ENCODE data around the gene POFUT1.

POFUT1 gene

DNA sequence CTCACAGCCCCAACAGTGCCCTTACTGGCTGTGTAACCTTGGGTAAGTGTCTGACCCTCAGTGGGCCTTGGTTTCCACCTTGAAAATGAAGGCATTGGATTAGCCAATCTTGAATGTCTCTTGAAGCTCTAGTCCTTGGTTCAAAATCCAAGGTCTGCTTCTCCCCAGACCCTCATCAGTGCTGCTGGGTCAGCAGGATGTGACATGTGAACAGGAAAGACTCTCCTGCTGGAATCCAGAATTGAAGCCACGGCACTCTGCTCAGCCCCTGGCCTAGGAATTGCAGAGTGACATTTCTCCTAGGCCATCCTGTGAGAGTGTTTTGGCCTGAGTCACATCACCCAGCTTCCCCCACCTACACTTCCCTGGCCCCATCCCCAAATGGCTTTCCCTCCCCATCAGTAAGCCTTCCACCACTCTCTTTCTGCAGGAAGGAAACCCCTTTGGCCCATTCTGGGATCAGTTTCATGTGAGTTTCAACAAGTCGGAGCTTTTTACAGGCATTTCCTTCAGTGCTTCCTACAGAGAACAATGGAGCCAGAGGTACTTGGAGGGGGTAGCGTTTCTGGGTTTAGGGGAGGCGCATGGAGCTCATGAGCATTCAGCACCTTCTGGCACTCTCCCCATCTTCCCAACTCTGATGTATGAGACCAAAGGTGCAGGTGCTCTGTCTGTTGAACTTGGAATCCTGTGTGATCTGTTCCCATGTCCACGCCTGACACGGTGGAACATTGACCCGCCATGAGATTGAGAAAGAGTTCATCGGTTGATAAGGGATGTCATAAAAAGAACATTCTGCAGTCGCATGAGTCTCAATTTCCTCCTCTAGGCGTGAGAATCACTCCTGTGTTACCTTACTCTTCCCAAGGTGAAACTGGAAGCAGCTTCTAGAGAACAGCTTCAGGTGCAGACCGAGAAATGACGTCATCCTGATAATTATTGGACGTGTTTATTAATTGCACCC lies 8.8 kb downstream of the POFUT1 start:
- H3K9me3 ChIP-seq: no peaks in the 10 kb centered on the region
- no peaks in the 10 kb centered on the region for H4K20me1 ChIP-seq
- H3K4me1 ChIP-seq: no peaks in the 10 kb centered on the region
- H3K4me2 ChIP-seq: no peak overlapping the region
- H3K27ac ChIP-seq: no peak overlapping the region
- no peak overlapping the region for H3K4me3 ChIP-seq
- no peaks in the 10 kb centered on the region for H3K27me3 ChIP-seq
- H3K36me3 ChIP-seq: peaks cover 97% of the 10 kb centered on the region
- TF ChIP-seq Cebpa-rat (IDR thresholded peaks at IDR 0.05): no peak
- no peak overlapping the region for H3K9ac ChIP-seq

DNA sequence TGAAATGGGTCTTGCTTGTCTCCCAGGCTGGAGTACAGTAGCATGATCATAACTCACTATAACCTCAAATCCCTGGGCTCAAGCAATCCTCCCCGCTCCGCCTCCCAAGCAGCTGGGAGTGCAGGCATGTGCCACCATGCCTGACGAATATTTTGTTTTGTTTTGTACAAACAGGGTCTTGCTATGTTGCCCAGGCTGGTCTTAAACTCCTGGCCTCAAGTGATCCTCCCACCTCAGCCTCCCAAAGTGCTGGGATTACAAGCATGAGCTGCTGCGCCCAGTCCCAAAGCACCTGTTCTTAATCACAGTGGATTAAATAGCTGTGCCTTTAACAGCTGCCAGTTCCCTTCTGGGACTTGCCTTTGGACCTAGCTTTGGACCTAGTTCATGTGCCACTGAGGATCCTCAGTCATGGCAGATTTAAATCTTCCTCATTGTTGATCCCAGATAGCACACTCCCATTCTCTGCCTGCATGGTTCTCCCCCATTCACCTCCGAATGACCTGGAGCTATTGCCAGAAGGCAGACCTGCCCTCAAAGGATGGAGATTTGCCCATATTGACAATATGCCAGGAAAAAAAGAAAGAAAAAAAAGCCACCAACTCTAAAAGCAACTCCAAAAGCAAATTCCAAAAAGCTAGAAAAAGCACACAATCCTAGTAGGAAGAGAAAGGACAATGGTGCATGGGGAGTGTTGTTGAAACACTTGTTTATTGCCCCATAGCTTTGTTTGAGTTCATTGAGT lies 10.6 kb downstream of the POFUT1 start:
- TF ChIP-seq Cebpa-rat (IDR thresholded peaks at IDR 0.05): no peak
- peaks cover 97% of the 10 kb centered on the region for H3K36me3 ChIP-seq

DNA sequence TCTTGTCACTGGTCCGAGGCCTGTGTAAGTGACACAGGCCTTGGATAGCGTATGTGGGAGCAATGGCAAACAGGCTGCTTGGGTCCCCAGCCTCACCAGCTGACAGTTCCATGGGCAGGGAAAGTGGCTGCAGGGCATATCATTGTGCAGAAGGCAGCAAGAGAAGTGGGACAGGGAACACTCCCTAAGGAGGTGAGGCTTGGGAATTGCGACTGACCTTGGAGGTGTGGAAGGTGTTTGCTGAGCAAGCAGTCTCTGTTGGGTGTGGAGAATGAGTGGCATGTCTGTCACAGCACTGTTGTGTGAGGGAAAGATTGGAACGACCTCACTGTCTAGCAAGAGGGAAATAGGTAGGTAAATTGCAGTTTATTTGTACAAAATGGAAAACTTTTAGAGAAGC lies 16.8 kb downstream of the POFUT1 start:
- no peaks in the 10 kb centered on the region for H3K4me1 ChIP-seq
- H3K27me3 ChIP-seq: no peaks in the 10 kb centered on the region
- no peak overlapping the region for H3K4me3 ChIP-seq
- no peak for TF ChIP-seq Cebpa-rat (IDR thresholded peaks at IDR 0.05)
- no peaks in the 10 kb centered on the region for H3K9me3 ChIP-seq
- no peak overlapping the region for H3K4me2 ChIP-seq
- H3K27ac ChIP-seq: no peak overlapping the region
- H4K20me1 ChIP-seq: no peaks in the 10 kb centered on the region
- no peak overlapping the region for H3K9ac ChIP-seq
- peaks cover 94% of the 10 kb centered on the region for H3K36me3 ChIP-seq

More for the DNA sequence above, 10.6 kb downstream of the POFUT1 start:
- no peak overlapping the region for H3K27ac ChIP-seq
- no peaks in the 10 kb centered on the region for H3K9me3 ChIP-seq
- H4K20me1 ChIP-seq: no peaks in the 10 kb centered on the region
- H3K4me1 ChIP-seq: no peaks in the 10 kb centered on the region
- H3K4me2 ChIP-seq: no peak overlapping the region
- no peak overlapping the region for H3K4me3 ChIP-seq
- H3K27me3 ChIP-seq: no peaks in the 10 kb centered on the region
- no peak overlapping the region for H3K9ac ChIP-seq

DNA sequence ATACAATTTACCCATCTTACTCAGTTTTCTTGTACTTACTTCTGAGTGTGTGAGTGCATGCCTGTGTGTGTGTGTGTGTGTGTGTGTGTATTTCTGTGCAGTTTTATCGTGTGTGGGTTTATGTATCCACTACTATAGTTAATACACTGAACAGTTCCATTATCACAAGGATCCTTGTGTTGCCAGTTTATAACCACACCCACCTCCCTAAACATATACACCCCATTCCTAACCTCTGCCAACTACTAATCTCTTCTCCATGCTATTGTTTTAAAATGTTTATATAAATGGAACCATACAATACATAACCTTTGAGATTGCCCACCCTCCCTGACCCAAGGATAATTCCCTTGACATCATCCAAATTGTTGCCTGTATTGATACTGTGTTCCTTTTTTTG lies 18.7 kb downstream of the POFUT1 start:
- H3K4me1 ChIP-seq: no peaks in the 10 kb centered on the region
- H3K27me3 ChIP-seq: no peaks in the 10 kb centered on the region
- H3K27ac ChIP-seq: no peak overlapping the region
- H3K9ac ChIP-seq: no peak overlapping the region
- no peak for TF ChIP-seq Cebpa-rat (IDR thresholded peaks at IDR 0.05)
- H3K4me2 ChIP-seq: no peak overlapping the region
- H3K4me3 ChIP-seq: no peak overlapping the region
- H4K20me1 ChIP-seq: no peaks in the 10 kb centered on the region
- H3K9me3 ChIP-seq: no peaks in the 10 kb centered on the region
- peaks cover 94% of the 10 kb centered on the region for H3K36me3 ChIP-seq

DNA sequence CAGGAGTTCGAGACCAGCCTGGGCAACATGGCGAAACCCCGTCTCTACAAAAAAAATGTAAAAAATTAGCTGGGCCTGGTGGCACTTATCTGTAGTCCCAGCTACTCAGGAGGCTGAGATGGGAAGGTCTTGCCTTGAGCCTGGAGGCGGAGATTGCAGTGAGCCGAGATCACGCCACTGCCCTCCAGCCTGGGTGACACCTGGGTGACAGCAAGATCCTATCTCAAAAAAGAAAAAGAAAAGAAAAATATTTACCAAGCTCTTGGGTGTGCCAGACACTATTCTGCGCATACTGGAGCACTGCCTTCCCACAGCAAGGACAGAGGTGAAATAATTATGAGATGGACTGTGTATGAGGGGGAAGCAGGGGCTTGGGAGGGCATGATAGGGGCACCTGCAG lies 19.6 kb downstream of the POFUT1 start:
- Histone ChIP-seq H4K20me1 (no peaks in the 10 kb centered on the region), H3K27me3 (no peaks in the 10 kb centered on the region), H3K9ac (no peak overlapping the region), H3K4me3 (no peak overlapping the region), H3K4me1 (no peaks in the 10 kb centered on the region), H3K27ac (no peak overlapping the region), H3K4me2 (no peak overlapping the region), H3K36me3 (peaks cover 94% of the 10 kb centered on the region), H3K9me3 (no peaks in the 10 kb centered on the region)
- no peak for TF ChIP-seq Cebpa-rat (IDR thresholded peaks at IDR 0.05)

DNA sequence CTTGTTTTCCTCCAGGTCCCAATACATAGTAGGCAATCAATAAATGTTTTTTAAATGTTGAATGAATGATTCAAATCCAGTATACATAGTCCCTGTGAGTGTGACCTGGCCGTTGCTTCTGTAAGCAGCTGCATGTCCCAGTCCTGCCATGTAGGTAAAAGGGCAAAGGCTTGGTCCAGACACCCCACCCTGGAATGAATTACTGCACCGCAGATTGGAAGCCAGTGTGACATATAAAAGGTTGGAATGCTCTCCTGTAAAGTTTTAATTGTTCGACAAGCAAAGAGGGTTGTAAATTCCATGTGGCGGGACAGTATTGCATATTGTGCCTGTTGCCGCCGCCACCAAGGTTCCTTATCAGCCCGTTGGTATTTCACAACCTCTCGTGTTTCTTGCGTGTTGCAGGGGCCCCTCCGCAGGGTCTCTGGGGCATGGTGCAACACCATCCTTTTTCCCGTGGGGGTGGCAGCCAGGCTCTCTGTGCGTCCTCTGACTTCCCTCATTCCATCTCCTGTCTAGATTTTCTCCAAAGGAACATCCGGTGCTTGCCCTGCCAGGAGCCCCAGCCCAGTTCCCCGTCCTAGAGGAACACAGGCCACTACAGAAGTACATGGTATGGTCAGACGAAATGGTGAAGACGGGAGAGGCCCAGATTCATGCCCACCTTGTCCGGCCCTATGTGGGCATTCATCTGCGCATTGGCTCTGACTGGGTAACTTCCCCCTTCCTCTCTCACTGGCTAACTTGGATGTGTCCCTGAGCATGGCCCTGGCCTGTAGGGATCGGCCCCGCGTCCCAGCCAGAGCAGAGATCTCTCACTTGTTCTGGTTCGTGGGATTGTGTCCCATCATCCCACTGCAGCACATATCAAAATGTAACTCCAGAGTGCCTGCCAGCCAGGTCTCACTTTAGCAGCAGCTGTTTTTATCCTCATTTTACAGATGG lies 20.3 kb downstream of the POFUT1 start:
- H3K4me2 ChIP-seq: no peak overlapping the region
- TF ChIP-seq Cebpa-rat (IDR thresholded peaks at IDR 0.05): no peak
- H4K20me1 ChIP-seq: no peaks in the 10 kb centered on the region
- peaks cover 94% of the 10 kb centered on the region for H3K36me3 ChIP-seq
- no peaks in the 10 kb centered on the region for H3K9me3 ChIP-seq
- H3K27me3 ChIP-seq: no peaks in the 10 kb centered on the region
- H3K4me3 ChIP-seq: no peak overlapping the region
- H3K9ac ChIP-seq: no peak overlapping the region; the same call in 1 of the 2 replicates
- no peaks in the 10 kb centered on the region for H3K4me1 ChIP-seq
- no peak overlapping the region for H3K27ac ChIP-seq

DNA sequence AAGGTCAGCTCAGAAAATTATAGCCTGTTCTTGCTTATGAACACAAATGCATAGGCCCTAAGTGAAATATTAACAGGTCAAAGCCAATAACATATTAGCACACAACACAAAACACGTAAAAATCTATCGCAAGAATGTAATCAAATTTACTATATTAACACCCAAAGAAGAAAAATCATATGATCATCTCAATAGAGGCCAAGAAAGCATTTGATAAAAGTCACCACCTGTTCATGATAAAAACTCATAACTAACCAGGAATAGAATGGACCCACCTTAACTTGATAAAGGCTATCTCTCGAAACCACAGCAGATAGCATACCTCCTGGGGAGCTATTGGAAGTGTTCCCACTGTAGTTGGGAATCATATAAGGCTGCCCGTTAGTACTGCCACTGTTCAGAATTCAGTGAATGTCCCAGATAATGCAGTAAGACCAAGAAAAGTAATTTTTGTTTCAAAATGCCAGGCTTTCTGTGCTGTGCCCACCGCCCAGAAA lies 21.6 kb downstream of the POFUT1 start:
- Histone ChIP-seq H3K9me3 (no peaks in the 10 kb centered on the region), H3K4me2 (no peak overlapping the region), H3K4me3 (no peak overlapping the region), H4K20me1 (no peaks in the 10 kb centered on the region), H3K4me1 (no peaks in the 10 kb centered on the region), H3K9ac (no peak overlapping the region), H3K27ac (no peak overlapping the region), H3K36me3 (peaks cover 94% of the 10 kb centered on the region), H3K27me3 (no peaks in the 10 kb centered on the region)
- no peak for TF ChIP-seq Cebpa-rat (IDR thresholded peaks at IDR 0.05)

DNA sequence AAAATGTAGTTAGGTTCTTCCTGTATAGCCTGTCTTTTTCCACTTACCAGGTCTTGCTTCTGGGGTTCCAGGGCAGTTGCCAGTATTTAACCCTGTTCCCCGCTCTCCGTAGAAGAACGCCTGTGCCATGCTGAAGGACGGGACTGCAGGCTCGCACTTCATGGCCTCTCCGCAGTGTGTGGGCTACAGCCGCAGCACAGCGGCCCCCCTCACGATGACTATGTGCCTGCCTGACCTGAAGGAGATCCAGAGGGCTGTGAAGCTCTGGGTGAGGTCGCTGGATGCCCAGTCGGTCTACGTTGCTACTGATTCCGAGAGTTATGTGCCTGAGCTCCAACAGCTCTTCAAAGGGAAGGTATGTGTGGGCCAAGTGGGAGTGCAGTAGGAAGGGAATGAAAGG lies 23.0 kb downstream of the POFUT1 start:
- Histone ChIP-seq H3K9ac (no peak overlapping the region), H3K27ac (no peak overlapping the region), H3K4me2 (no peak overlapping the region), H3K36me3 (peaks cover 94% of the 10 kb centered on the region), H3K4me3 (no peak overlapping the region), H3K27me3 (no peaks in the 10 kb centered on the region), H3K4me1 (no peaks in the 10 kb centered on the region), H4K20me1 (no peaks in the 10 kb centered on the region), H3K9me3 (no peaks in the 10 kb centered on the region)
- TF ChIP-seq Cebpa-rat (IDR thresholded peaks at IDR 0.05): no peak

DNA sequence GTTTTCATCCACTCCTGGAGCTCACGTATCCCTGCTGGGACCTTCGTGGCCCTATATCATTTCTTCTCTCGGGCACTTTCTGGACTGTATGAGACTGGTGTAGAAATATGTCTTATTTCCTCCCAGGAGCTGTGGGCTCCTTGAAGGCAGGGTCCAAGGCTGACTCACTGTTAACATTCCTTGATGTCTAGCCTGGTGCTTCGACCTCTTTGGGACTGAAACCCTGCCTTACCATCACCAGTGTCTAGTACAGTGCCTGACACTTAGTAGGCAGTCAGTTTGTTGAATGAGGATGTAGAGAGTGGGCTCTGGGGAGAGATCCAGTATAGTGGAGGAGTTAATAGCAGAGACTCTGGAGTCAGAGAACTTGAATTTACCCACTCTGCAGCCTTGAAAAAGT lies 23.6 kb downstream of the POFUT1 start:
- peaks cover 97% of the 10 kb centered on the region for H3K36me3 ChIP-seq
- no peak overlapping the region for H3K9ac ChIP-seq
- H3K4me2 ChIP-seq: no peak overlapping the region
- no peak overlapping the region for H3K27ac ChIP-seq
- no peaks in the 10 kb centered on the region for H3K4me1 ChIP-seq
- H3K9me3 ChIP-seq: no peaks in the 10 kb centered on the region
- H3K27me3 ChIP-seq: no peaks in the 10 kb centered on the region
- TF ChIP-seq Cebpa-rat (IDR thresholded peaks at IDR 0.05): no peak
- H3K4me3 ChIP-seq: no peak overlapping the region
- H4K20me1 ChIP-seq: no peaks in the 10 kb centered on the region
